Measurements from ENCODE around the gene SLC2A13. TPM values are rescaled to one million over a fixed set of nuclear protein-coding genes. Genes with fewer than 3 reads are reported as not detected.

The SLC2A13 gene
- polyA plus RNA-seq, 3 donors = 2.2 to 2.9 (median 2.5) TPM

DNA sequence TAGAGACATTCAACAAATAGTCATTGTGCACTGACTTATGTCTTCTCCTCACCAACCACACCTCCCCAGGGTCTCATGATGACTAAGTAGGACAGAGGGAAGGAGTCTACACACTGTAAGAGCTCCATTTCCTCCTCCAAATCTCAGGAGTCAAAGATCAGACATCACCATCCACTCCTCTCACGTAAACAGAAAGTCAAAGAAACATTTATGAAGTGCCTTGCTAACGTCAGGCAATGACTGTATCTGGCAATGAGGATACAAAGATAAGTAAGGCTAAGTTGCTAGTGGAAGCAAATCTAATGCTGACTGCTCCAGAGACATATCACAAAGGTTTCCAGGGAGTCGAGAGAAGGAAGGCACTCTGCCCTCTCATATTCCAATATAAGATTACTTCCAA lies 88.9 kb downstream of the SLC2A13 start:
- Histone ChIP-seq H3K79me2 (ENCODE audit: insufficient read depth, low read length) (no peaks in the 10 kb centered on the region), H2AFZ (ENCODE audit: insufficient read depth, low read depth, low read length, poor library complexity, severe bottlenecking) (no peak overlapping the region), H3K36me3 (replicated peaks in 1 of 2; ENCODE audit: control insufficient read depth in 1 of 2, insufficient read depth in 2 of 2, low read length in 2 of 2) (no peaks in the 10 kb centered on the region), H3K4me2 (replicated peaks; ENCODE audit: extremely low read depth, low read length, poor library complexity, severe bottlenecking) (no peak overlapping the region), H3K9ac (ENCODE audit: insufficient read depth, low read length, poor library complexity, severe bottlenecking) (no peak overlapping the region), H3K27ac (ENCODE audit: low read depth in 1 of 2, low read length in 2 of 2) (no peak overlapping the region), H3K4me1 (ENCODE audit: control insufficient read depth in 1 of 2, insufficient read depth in 2 of 2, low read length in 2 of 2) (no peaks in the 10 kb centered on the region), H4K20me1 (ENCODE audit: insufficient read depth, low read length) (no peaks in the 10 kb centered on the region), H3K4me3 (replicated peaks in 1 of 3; ENCODE audit: low read depth in 2 of 3, low read length in 3 of 3) (no peak overlapping the region), H3K9me3 (replicated peaks in 1 of 2; ENCODE audit: control insufficient read depth in 1 of 2, insufficient read depth in 1 of 2, low read length in 2 of 2) (no peaks in the 10 kb centered on the region), H3K27me3 (ENCODE audit: control insufficient read depth in 2 of 2, insufficient read depth in 2 of 2, low read length in 2 of 2) (no peaks in the 10 kb centered on the region)
- intact Hi-C loops (cut with micrococcal nuclease) = no loop called here
- H3K9me3 Mint-ChIP-seq = no peaks in the 10 kb centered on the region
- DNase-seq = no peak
- TF ChIP-seq, protein P1, sequence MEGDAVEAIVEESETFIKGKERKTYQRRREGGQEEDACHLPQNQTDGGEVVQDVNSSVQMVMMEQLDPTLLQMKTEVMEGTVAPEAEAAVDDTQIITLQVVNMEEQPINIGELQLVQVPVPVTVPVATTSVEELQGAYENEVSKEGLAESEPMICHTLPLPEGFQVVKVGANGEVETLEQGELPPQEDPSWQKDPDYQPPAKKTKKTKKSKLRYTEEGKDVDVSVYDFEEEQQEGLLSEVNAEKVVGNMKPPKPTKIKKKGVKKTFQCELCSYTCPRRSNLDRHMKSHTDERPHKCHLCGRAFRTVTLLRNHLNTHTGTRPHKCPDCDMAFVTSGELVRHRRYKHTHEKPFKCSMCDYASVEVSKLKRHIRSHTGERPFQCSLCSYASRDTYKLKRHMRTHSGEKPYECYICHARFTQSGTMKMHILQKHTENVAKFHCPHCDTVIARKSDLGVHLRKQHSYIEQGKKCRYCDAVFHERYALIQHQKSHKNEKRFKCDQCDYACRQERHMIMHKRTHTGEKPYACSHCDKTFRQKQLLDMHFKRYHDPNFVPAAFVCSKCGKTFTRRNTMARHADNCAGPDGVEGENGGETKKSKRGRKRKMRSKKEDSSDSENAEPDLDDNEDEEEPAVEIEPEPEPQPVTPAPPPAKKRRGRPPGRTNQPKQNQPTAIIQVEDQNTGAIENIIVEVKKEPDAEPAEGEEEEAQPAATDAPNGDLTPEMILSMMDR (IDR thresholded peaks at IDR 0.05) = no peak
- no CpG with 5 or more reads among the region's 3 CpGs for WGBS (ENCODE audit: insufficient coverage)
- H3K27me3 Mint-ChIP-seq (ENCODE audit: low read depth in 3 of 3) = peaks cover 0 to 2% (median 2%) of the 10 kb centered on the region in 3 donors
- H3K27ac Mint-ChIP-seq = no peak overlapping the region
- H3K4me3 Mint-ChIP-seq = no peak overlapping the region
- H3K4me1 Mint-ChIP-seq = peaks cover under 1% of the 10 kb centered on the region
- peaks cover 8 to 10% of the 10 kb centered on the region in 2 donors for H3K36me3 Mint-ChIP-seq

DNA sequence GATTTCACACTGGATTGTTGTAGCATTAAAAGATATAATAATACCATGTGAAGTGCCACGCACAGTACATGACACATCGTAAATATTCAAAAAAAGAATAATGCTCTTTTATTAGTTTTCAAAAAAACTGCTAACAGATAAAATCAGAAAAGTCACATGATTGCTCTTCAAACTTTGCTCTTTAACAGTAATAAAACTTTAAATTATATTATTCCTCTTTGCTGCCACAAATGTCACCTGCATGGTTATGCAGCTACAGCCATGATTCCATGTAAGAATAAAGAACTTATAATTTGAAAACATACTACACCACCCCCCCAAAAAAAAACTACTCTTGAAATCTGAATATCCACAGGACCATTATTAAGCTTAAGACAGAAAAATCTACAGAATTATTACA lies 90.0 kb downstream of the SLC2A13 start:
- Histone ChIP-seq H3K27ac (ENCODE audit: low read depth in 1 of 2, low read length in 2 of 2) (no peak overlapping the region), H3K36me3 (replicated peaks in 1 of 2; ENCODE audit: control insufficient read depth in 1 of 2, insufficient read depth in 2 of 2, low read length in 2 of 2) (no peaks in the 10 kb centered on the region), H3K4me1 (ENCODE audit: control insufficient read depth in 1 of 2, insufficient read depth in 2 of 2, low read length in 2 of 2) (peaks cover 6 to 7% of the 10 kb centered on the region in 2 donors), H3K79me2 (ENCODE audit: insufficient read depth, low read length) (no peaks in the 10 kb centered on the region), H3K27me3 (ENCODE audit: control insufficient read depth in 2 of 2, insufficient read depth in 2 of 2, low read length in 2 of 2) (no peaks in the 10 kb centered on the region), H2AFZ (ENCODE audit: insufficient read depth, low read depth, low read length, poor library complexity, severe bottlenecking) (no peak overlapping the region), H3K9ac (ENCODE audit: insufficient read depth, low read length, poor library complexity, severe bottlenecking) (no peak overlapping the region), H3K4me2 (replicated peaks; ENCODE audit: extremely low read depth, low read length, poor library complexity, severe bottlenecking) (no peak overlapping the region), H4K20me1 (ENCODE audit: insufficient read depth, low read length) (no peaks in the 10 kb centered on the region), H3K9me3 (replicated peaks in 1 of 2; ENCODE audit: control insufficient read depth in 1 of 2, insufficient read depth in 1 of 2, low read length in 2 of 2) (no peaks in the 10 kb centered on the region), H3K4me3 (replicated peaks in 1 of 3; ENCODE audit: low read depth in 2 of 3, low read length in 3 of 3) (no peak overlapping the region)
- Mint-ChIP-seq H3K9me3 (no peaks in the 10 kb centered on the region), H3K36me3 (peaks cover 8 to 11% of the 10 kb centered on the region in 2 donors), H3K4me1 (peaks cover 8% of the 10 kb centered on the region), H3K27ac (no peak overlapping the region), H3K4me3 (no peak overlapping the region), H3K27me3 (ENCODE audit: low read depth in 3 of 3) (peaks cover 0 to 2% (median 2%) of the 10 kb centered on the region in 3 donors)
- no CpG with 5 or more reads among the region's 2 CpGs for WGBS (ENCODE audit: insufficient coverage)
- intact Hi-C loops (cut with micrococcal nuclease) = no loop called here
- DNase-seq = no peak
- TF ChIP-seq, protein P1 (IDR thresholded peaks at IDR 0.05) = no peak
